ENCODE data around the gene DMKN.

DNA sequence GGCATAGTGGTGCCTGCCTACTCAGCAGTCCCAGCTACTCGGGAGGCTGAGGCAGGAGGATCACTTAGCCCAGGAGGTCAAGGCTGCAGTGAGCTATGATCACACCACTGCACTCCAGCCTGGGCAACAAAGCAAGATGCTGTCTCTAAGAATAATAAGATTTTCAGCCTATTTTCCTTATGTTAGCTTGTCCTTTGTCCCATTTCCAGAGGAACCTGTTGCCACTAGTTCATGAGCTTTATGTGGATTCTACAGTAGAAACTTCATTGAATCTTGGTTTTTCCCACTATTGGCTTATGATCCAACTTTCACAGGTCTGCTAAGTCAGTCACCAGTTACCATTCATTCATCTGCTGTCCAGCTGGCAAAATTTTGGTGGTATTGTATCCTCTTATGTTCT is 47.2 kb downstream of the DMKN start:
- TF ChIP-seq POLR2A (IDR thresholded peaks at IDR 0.05; ENCODE audit: control extremely low read depth in 1 of 2, low read depth in 2 of 2, low read length in 2 of 2) (no peak), GTF2F1 (IDR thresholded peaks at IDR 0.05; ENCODE audit: borderline replicate concordance, low read depth, low read length) (no peak), KDM1A (IDR thresholded peaks at IDR 0.05; ENCODE audit: borderline replicate concordance, low read length) (no peak), NANOG (IDR thresholded peaks at IDR 0.05; ENCODE audit: insufficient read depth, low read depth, low read length, poor library complexity, severe bottlenecking) (no peak), SP2 (IDR thresholded peaks at IDR 0.05; ENCODE audit: low read length) (no peak), SP4 (IDR thresholded peaks at IDR 0.05; ENCODE audit: low read length) (no peak)
- TF ChIP-seq, protein P1, sequence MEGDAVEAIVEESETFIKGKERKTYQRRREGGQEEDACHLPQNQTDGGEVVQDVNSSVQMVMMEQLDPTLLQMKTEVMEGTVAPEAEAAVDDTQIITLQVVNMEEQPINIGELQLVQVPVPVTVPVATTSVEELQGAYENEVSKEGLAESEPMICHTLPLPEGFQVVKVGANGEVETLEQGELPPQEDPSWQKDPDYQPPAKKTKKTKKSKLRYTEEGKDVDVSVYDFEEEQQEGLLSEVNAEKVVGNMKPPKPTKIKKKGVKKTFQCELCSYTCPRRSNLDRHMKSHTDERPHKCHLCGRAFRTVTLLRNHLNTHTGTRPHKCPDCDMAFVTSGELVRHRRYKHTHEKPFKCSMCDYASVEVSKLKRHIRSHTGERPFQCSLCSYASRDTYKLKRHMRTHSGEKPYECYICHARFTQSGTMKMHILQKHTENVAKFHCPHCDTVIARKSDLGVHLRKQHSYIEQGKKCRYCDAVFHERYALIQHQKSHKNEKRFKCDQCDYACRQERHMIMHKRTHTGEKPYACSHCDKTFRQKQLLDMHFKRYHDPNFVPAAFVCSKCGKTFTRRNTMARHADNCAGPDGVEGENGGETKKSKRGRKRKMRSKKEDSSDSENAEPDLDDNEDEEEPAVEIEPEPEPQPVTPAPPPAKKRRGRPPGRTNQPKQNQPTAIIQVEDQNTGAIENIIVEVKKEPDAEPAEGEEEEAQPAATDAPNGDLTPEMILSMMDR (IDR thresholded peaks at IDR 0.05; ENCODE audit: control extremely low read depth in 1 of 3, insufficient read depth in 1 of 3, low read depth in 1 of 3, low read length in 3 of 3): no peak
- TF ChIP-seq, protein P2, sequence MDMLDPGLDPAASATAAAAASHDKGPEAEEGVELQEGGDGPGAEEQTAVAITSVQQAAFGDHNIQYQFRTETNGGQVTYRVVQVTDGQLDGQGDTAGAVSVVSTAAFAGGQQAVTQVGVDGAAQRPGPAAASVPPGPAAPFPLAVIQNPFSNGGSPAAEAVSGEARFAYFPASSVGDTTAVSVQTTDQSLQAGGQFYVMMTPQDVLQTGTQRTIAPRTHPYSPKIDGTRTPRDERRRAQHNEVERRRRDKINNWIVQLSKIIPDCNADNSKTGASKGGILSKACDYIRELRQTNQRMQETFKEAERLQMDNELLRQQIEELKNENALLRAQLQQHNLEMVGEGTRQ (IDR thresholded peaks at IDR 0.05; ENCODE audit: low read length): no peak

Data from H1 (cell line).